B cell (primary cell): ENCODE data around the gene XPNPEP3. TPM values are rescaled to one million over a fixed set of nuclear protein-coding genes. Genes with fewer than 3 reads are reported as not detected.

Source experiments
- ATAC-seq: fragments of 200-7000 bp; cut with Tn5 transposase; one replicate; pipeline ENCODE4 v1.10.0; 2021; ENCODE audit warnings: low read depth, mild to moderate bottlenecking, moderate number of reproducible peaks, moderate library complexity
- CTCF ChIA-PET: fragments of 350-600 bp; sonication (Branson Sonifier 250); formaldehyde crosslinking; loops from one replicate; lab custom pipeline; 2021; ENCODE audit warnings: antibody characterized with exemption, inconsistent platforms; lab: Charles Lee
- POLR2A ChIA-PET: fragments of 350-600 bp; sonication (Branson Sonifier 250); formaldehyde crosslinking; loops from one replicate; lab custom pipeline; 2021; ENCODE audit warnings: antibody characterized with exemption; lab: Charles Lee
- DNase-seq: peaks from one replicate; pipeline ENCODE4 v3.0.0; 2013
- H2AFZ ChIP-seq: 2 replicates; pipeline ENCODE4 v1.6.1; 2012; ENCODE audit warnings: mild to moderate bottlenecking, low read depth, low read length; ENCODE audit not compliant: insufficient read depth, poor library complexity, severe bottlenecking
- H3K27ac ChIP-seq, 2 donors: 1 replicate in 1 of 2; 2 replicates in 1 of 2; pipeline ENCODE4 v1.5.1; 2012 to 2013; ENCODE audit warnings: low read length in 2 of 2, mild to moderate bottlenecking in 2 of 2, moderate library complexity in 1 of 2
- H3K27me3 ChIP-seq, 4 experiments: fragments of 200-600 bp in 1 of 4; sonication (generic) in 1 of 4; replicated peaks in 1 of 4; 1 replicate in 2 of 4; 2 replicates in 2 of 4; pipeline versions ENCODE4 v1.6.1 to v1.7.0; 2013 to 2016; ENCODE audit warnings: low read length in 3 of 4, mild to moderate bottlenecking in 2 of 4, mixed read lengths in 1 of 4, moderate library complexity in 1 of 4; ENCODE audit not compliant: insufficient read depth in 4 of 4, control insufficient read depth in 3 of 4; ENCODE audit errors: control extremely low read depth in 1 of 4
- H3K36me3 ChIP-seq, 2 experiments: replicated peaks in 1 of 2; 1 replicate in 1 of 2; 2 replicates in 1 of 2; pipeline versions ENCODE4 v1.6.1 to v1.7.1; 2013; ENCODE audit warnings: low read length in 1 of 2; ENCODE audit not compliant: insufficient read depth in 2 of 2, control insufficient read depth in 1 of 2; ENCODE audit errors: control extremely low read depth in 1 of 2, extremely low read depth in 1 of 2
- H3K4me1 ChIP-seq, 2 donors: fragments of 200-600 bp in 1 of 2; sonication (generic) in 1 of 2; 1 replicate in 1 of 2; 2 replicates in 1 of 2; pipeline versions ENCODE4 v1.5.1 to v1.6.1; 2013 to 2017; ENCODE audit warnings: low read length in 2 of 2; ENCODE audit not compliant: control insufficient read depth in 2 of 2, insufficient read depth in 2 of 2
- H3K4me2 ChIP-seq: replicated peaks from 2 replicates; pipeline ENCODE3; 2012; ENCODE audit warnings: mild to moderate bottlenecking, low read depth, low read length; ENCODE audit not compliant: poor library complexity, severe bottlenecking
- H3K4me3 ChIP-seq, 5 experiments: fragments of 200-600 bp in 1 of 5; sonication (generic) in 1 of 5; 1 replicate in 3 of 5; 2 replicates in 2 of 5; pipeline versions ENCODE4 v1.5.1 to v1.7.0; 2011 to 2016; ENCODE audit warnings: low read length in 4 of 5, mild to moderate bottlenecking in 4 of 5, low read depth in 2 of 5, control low read depth in 1 of 5, moderate library complexity in 1 of 5; ENCODE audit not compliant: insufficient read depth in 1 of 5; ENCODE audit errors: control extremely low read depth in 1 of 5, extremely low read depth in 1 of 5
- H3K79me2 ChIP-seq: fragments of 200-600 bp; sonication (generic); one replicate; pipeline ENCODE4 v1.6.0; 2016; ENCODE audit warnings: low read length; ENCODE audit not compliant: control insufficient read depth, insufficient read depth
- H3K9ac ChIP-seq: fragments of 200-600 bp; sonication (generic); 2 replicates; pipeline ENCODE4 v1.6.1; 2017; ENCODE audit warnings: mild to moderate bottlenecking, low read length, moderate library complexity
- H3K9me3 ChIP-seq, 3 donors: one replicate each; pipeline versions ENCODE4 v1.6.1 to v1.7.1; 2013; ENCODE audit warnings: low read length in 2 of 3; ENCODE audit not compliant: control insufficient read depth in 2 of 3, insufficient read depth in 1 of 3; ENCODE audit errors: control extremely low read depth in 1 of 3
- H4K20me1 ChIP-seq: 2 replicates; pipeline ENCODE4 v1.6.0; 2012; ENCODE audit warnings: mild to moderate bottlenecking, low read length; ENCODE audit not compliant: insufficient read depth, control insufficient read depth, poor library complexity, severe bottlenecking
- H3K27ac Mint-ChIP-seq: one replicate; pipeline ENCODE4 v1.8.0; 2021; ENCODE audit warnings: mixed read lengths
- H3K27me3 Mint-ChIP-seq: one replicate; pipeline ENCODE4 v1.8.0; 2021; ENCODE audit warnings: mixed read lengths
- H3K4me1 Mint-ChIP-seq: one replicate; pipeline ENCODE4 v1.8.0; 2021; ENCODE audit warnings: mixed read lengths
- H3K4me3 Mint-ChIP-seq: one replicate; pipeline ENCODE4 v1.8.0; 2021; ENCODE audit warnings: mixed read lengths
- H3K9me3 Mint-ChIP-seq: one replicate; pipeline ENCODE4 v1.8.0; 2022; ENCODE audit warnings: mixed read lengths; ENCODE audit not compliant: insufficient read depth
- EZH2 ChIP-seq: IDR thresholded peaks from 2 replicates; pipeline ENCODE4 v1.6.1; 2012; ENCODE audit warnings: borderline replicate concordance, low read depth, mild to moderate bottlenecking, moderate library complexity, low read length; ENCODE audit not compliant: insufficient read depth, poor library complexity, severe bottlenecking
- WGBS: methylation state at CpG from one replicate; pipeline ENCODE4 v1.1.5; 2013; ENCODE audit warnings: missing lambda C conversion rate; ENCODE audit not compliant: insufficient coverage; 5-methylcytosine and 5-hydroxymethylcytosine counted together
- intact Hi-C: fragments of 100-400 bp; cut with micrococcal nuclease; formaldehyde crosslinking; loops from one replicate; pipeline ENCODE4 v1.10.0; 2022
- polyA plus RNA-seq: library from polyadenylated mRNA; depleted of rRNA; stranded (reverse); fragments of >200 nt; gene quantifications from 2 replicates; pipeline ENCODE4 v1.2.3, GENCODE V29; 2012
- total RNA-seq, 2 donors: library from RNA; stranded (reverse); fragments of 120-200 nt in 1 of 2; gene quantifications; 1 replicate in 1 of 2; 2 replicates in 1 of 2; pipeline versions ENCODE4 v1.2.3 to v1.2.4, GENCODE V29; 2013 to 2022
- TF ChIP-seq, protein P1 (sequence below): fragments of 200-600 bp; IDR thresholded peaks from one replicate; pipeline ENCODE4 v1.8.0; 2022; ENCODE audit warnings: antibody characterized with exemption, mild to moderate bottlenecking

The XPNPEP3 gene
- total and polyA plus RNA-seq, 2 donors (not counting 1 experiment from before 2014, with no cell fraction given) = 7.9 to 18.9 TPM

GRCh38 chr22:40950962-40951794 lies 94.2 kb downstream of the XPNPEP3 start, which contains the start of gene RBX1:
RBX1 (plus strand) TSS chr22:40951378; CDS start chr22:40951399, 21 bp downstream.
- ChIA-PET POLR2A (interaction anchor here (0.5 to 3.3 kb wide), 18 partner anchors 9 to 1446 kb away, joined by 3 to 90 read pairs (median 4); partner anchors contain the start of genes DESI1, EP300, RANGAP1 and SREBF2), CTCF (interaction anchor here (0.9 to 3.0 kb wide), 6 partner anchors 9 to 141 kb away, joined by 3 to 39 read pairs (median 4); partner anchors contain the start of gene EP300)
- Histone ChIP-seq H3K36me3 (peaks cover 0 to 26% of the 10 kb centered on the region in 2 experiments), H3K9me3 (no peaks in the 10 kb centered on the region), H3K4me3 (peak within 1 kb of the TSS; percentile 88 to 95 (median 92)), H2AFZ (peak within 1 kb of the TSS; percentile 77), H3K4me2 (peak within 1 kb of the TSS; percentile 97), H4K20me1 (peaks cover 8% of the 10 kb centered on the region), H3K4me1 (peaks cover 18 to 21% of the 10 kb centered on the region in 2 donors), H3K9ac (peak within 1 kb of the TSS; percentile 100), H3K79me2 (peaks cover 48% of the 10 kb centered on the region), H3K27ac (peak within 1 kb of the TSS; percentile 99 to 100), H3K27me3 (no peaks in the 10 kb centered on the region)
- H3K9me3 Mint-ChIP-seq = no peaks in the 10 kb centered on the region
- intact Hi-C loops = loop anchor here (1.0 to 5.0 kb wide), 9 partner anchors 8 to 351 kb away; partner anchors contain the start of genes L3MBTL2, MRTFA, RANGAP1 and ST13
- no peak for TF ChIP-seq EZH2
- TF ChIP-seq, protein P1, sequence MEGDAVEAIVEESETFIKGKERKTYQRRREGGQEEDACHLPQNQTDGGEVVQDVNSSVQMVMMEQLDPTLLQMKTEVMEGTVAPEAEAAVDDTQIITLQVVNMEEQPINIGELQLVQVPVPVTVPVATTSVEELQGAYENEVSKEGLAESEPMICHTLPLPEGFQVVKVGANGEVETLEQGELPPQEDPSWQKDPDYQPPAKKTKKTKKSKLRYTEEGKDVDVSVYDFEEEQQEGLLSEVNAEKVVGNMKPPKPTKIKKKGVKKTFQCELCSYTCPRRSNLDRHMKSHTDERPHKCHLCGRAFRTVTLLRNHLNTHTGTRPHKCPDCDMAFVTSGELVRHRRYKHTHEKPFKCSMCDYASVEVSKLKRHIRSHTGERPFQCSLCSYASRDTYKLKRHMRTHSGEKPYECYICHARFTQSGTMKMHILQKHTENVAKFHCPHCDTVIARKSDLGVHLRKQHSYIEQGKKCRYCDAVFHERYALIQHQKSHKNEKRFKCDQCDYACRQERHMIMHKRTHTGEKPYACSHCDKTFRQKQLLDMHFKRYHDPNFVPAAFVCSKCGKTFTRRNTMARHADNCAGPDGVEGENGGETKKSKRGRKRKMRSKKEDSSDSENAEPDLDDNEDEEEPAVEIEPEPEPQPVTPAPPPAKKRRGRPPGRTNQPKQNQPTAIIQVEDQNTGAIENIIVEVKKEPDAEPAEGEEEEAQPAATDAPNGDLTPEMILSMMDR = no peak
- H3K27ac Mint-ChIP-seq = peak within 1 kb of the TSS; percentile 100
- WGBS = under 1% methylated on average over 82 of the region's 86 CpGs
- peaks cover 27% of the 10 kb centered on the region for H3K4me1 Mint-ChIP-seq
- peak; percentile 82 for ATAC-seq
- DNase-seq = peak; percentile 100
- no peaks in the 10 kb centered on the region for H3K27me3 Mint-ChIP-seq
- peak within 1 kb of the TSS; percentile 100 for H3K4me3 Mint-ChIP-seq
